Keratinocyte (primary cell): ENCODE measurements around the gene DLX2. TPM values are rescaled to one million over a fixed set of nuclear protein-coding genes. Genes with fewer than 3 reads are reported as not detected.
A peak's percentile ranks its signal among the peaks of the same experiment; 100 is the strongest.

Experiments
- DNase-seq: peaks from one replicate; pipeline ENCODE4 v3.0.0-alpha.2; 2011; ENCODE audit warnings: low read depth, missing footprints, low spot score
- FAIRE-seq: peaks from 2 replicates; lab custom pipeline; 2011; peaks lifted over from hg19 to GRCh38; lab: Jason Lieb, UNC
- H2AFZ ChIP-seq: 2 replicates; pipeline ENCODE4 v1.6.0; 2012; ENCODE audit warnings: low read length, control low read depth, inconsistent platforms; ENCODE audit not compliant: control insufficient read depth
- H3K27ac ChIP-seq: 2 replicates; pipeline ENCODE4 v1.5.1; 2011; ENCODE audit warnings: low read length; ENCODE audit not compliant: control insufficient read depth, insufficient read depth
- H3K27me3 ChIP-seq: 3 replicates; pipeline ENCODE4 v1.6.0; 2011; ENCODE audit warnings: low read length; ENCODE audit not compliant: control insufficient read depth, insufficient read depth; ENCODE audit errors: extremely low read depth
- H3K36me3 ChIP-seq, 2 experiments: 2 replicates in 1 of 2; 3 replicates in 1 of 2; pipeline ENCODE4 v1.5.1; 2011; ENCODE audit warnings: low read length in 2 of 2, mild to moderate bottlenecking in 1 of 2; ENCODE audit not compliant: control insufficient read depth in 2 of 2, insufficient read depth in 2 of 2; ENCODE audit errors: extremely low read depth in 1 of 2
- H3K4me1 ChIP-seq: 3 replicates; pipeline ENCODE4 v1.5.1; 2011; ENCODE audit warnings: low read length; ENCODE audit not compliant: control insufficient read depth, insufficient read depth; ENCODE audit errors: extremely low read depth
- H3K4me2 ChIP-seq: 3 replicates; pipeline ENCODE4 v1.6.0; 2011; ENCODE audit warnings: low read depth, low read length; ENCODE audit not compliant: control insufficient read depth, insufficient read depth; ENCODE audit errors: extremely low read depth
- H3K4me3 ChIP-seq, 3 experiments: fragments of 200-600 bp in 1 of 3; sonication (generic) in 1 of 3; 2 replicates in 2 of 3; 3 replicates in 1 of 3; pipeline ENCODE4 v1.5.1; 2011 to 2016; ENCODE audit warnings: low read length in 3 of 3, mild to moderate bottlenecking in 3 of 3, control low read depth in 2 of 3, inconsistent platforms in 1 of 3, low read depth in 1 of 3, mixed read lengths in 1 of 3, mixed run types in 1 of 3, moderate library complexity in 1 of 3; ENCODE audit not compliant: control insufficient read depth in 2 of 3, insufficient read depth in 2 of 3; ENCODE audit errors: extremely low read depth in 1 of 3
- H3K79me2 ChIP-seq: 2 replicates; pipeline ENCODE4 v1.6.0; 2012; ENCODE audit warnings: low read length; ENCODE audit not compliant: control insufficient read depth, insufficient read depth
- H3K9ac ChIP-seq: 3 replicates; pipeline ENCODE4 v1.6.0; 2011; ENCODE audit warnings: low read length; ENCODE audit not compliant: control insufficient read depth, insufficient read depth; ENCODE audit errors: extremely low read depth
- H3K9me1 ChIP-seq: 3 replicates; pipeline ENCODE4 v1.6.0; 2011; ENCODE audit warnings: low read length; ENCODE audit not compliant: control insufficient read depth, insufficient read depth; ENCODE audit errors: extremely low read depth
- H3K9me3 ChIP-seq: 2 replicates; pipeline ENCODE4 v1.5.1; 2012; ENCODE audit warnings: low read depth, low read length; ENCODE audit not compliant: control insufficient read depth
- H4K20me1 ChIP-seq: 3 replicates; pipeline ENCODE4 v1.6.0; 2011; ENCODE audit warnings: low read length; ENCODE audit not compliant: control insufficient read depth, insufficient read depth; ENCODE audit errors: extremely low read depth
- CTCF ChIP-seq, 3 experiments: IDR thresholded peaks in 1 of 3; conservative IDR thresholded peaks in 1 of 3; optimal IDR thresholded peaks in 1 of 3; 2 replicates in 2 of 3; 3 replicates in 1 of 3; pipeline versions ENCODE3 to v1.5.1; 2011; ENCODE audit warnings: low read length in 3 of 3, mild to moderate bottlenecking in 3 of 3, moderate library complexity in 2 of 3, control low read depth in 1 of 3, inconsistent platforms in 1 of 3; ENCODE audit not compliant: insufficient read depth in 2 of 3; ENCODE audit errors: extremely low read depth in 1 of 3
- EZH2 ChIP-seq: IDR thresholded peaks from one replicate; pipeline ENCODE4 v1.6.1; 2012; ENCODE audit warnings: inconsistent platforms, mild to moderate bottlenecking, low read length, moderate library complexity
- dilution Hi-C: fragments of 300-500 bp; cut with MboI; formaldehyde crosslinking; loops from one replicate; pipeline ENCODE4 v1.7.0; 2020; ENCODE audit warnings: low sequenced_read_pairs; ENCODE audit not compliant: extremely low pct_ligation_motif_present
- polyA plus RNA-seq, 5 experiments: library from polyadenylated mRNA; depleted of rRNA in 3 of 5; stranded (reverse) in 3 of 5; stranded (forward) in 1 of 5; unstranded in 1 of 5; fragments of >200 nt; gene quantifications; 1 replicate in 1 of 5; 2 replicates in 3 of 5; 3 replicates in 1 of 5; pipeline versions ENCODE4 v1.2.1 to v1.2.3, GENCODE V29; 2011 to 2012; ENCODE audit warnings: missing spikeins in 2 of 5, low read depth in 1 of 5, low replicate concordance in 1 of 5

DLX2 gene
- polyA plus RNA-seq, 1 donor (not counting 4 experiments of a cell fraction or from before 2014, with no cell fraction given), result 0.29 TPM

GRCh38 chr2:172081221-172082022, 21.3 kb downstream of the DLX2 start:
- Histone ChIP-seq H3K9ac (no peak overlapping the region), H3K36me3 (no peaks in the 10 kb centered on the region), H3K4me2 (no peak overlapping the region), H2AFZ (no peak overlapping the region), H4K20me1 (no peaks in the 10 kb centered on the region), H3K4me1 (peaks cover 28% of the 10 kb centered on the region), H3K9me1 (no peaks in the 10 kb centered on the region), H3K4me3 (no peak overlapping the region), H3K79me2 (no peaks in the 10 kb centered on the region), H3K27ac (no peak overlapping the region), H3K9me3 (no peaks in the 10 kb centered on the region), H3K27me3 (peaks cover 59% of the 10 kb centered on the region)
- TF ChIP-seq EZH2, result peak; percentile 56
- no peak for TF ChIP-seq CTCF (optimal IDR thresholded peaks at IDR 0.05 in 1 of 3, IDR thresholded peaks at IDR 0.05 in 1 of 3, conservative IDR thresholded peaks at IDR 0.05 in 1 of 3; ENCODE audit: extremely low read depth in 1 of 3, insufficient read depth in 2 of 3, low read length in 3 of 3)
- FAIRE-seq, result no peak
- DNase-seq, result no peak
- dilution Hi-C loops, result no loop called here

- Histone ChIP-seq H3K27me3 (peaks cover 52% of the 10 kb centered on the region), H3K4me3 (no peak overlapping the region), H3K79me2 (no peaks in the 10 kb centered on the region), H4K20me1 (no peaks in the 10 kb centered on the region), H3K4me2 (no peak overlapping the region), H3K9ac (no peak overlapping the region), H3K27ac (no peak overlapping the region), H3K9me3 (no peaks in the 10 kb centered on the region), H3K9me1 (no peaks in the 10 kb centered on the region), H3K36me3 (no peaks in the 10 kb centered on the region), H3K4me1 (peaks cover 23% of the 10 kb centered on the region), H2AFZ (no peak overlapping the region)
- dilution Hi-C loops, result no loop called here
- no peak for FAIRE-seq
- DNase-seq, result no peak
- TF ChIP-seq EZH2 (no peak), CTCF (optimal IDR thresholded peaks at IDR 0.05 in 1 of 3, IDR thresholded peaks at IDR 0.05 in 1 of 3, conservative IDR thresholded peaks at IDR 0.05 in 1 of 3; ENCODE audit: extremely low read depth in 1 of 3, insufficient read depth in 2 of 3, low read length in 3 of 3) (no peak)
Observed at GRCh38 chr2:172080641-172081220, 22.0 kb downstream of the DLX2 start.
